Lower lobe of right lung (tissue), 2 donors: ENCODE measurements around the gene HYAL2. TPM values are rescaled to one million over a fixed set of nuclear protein-coding genes. Genes with fewer than 3 reads are reported as not detected.

Source experiments
- ATAC-seq, 2 donors: fragments of 200-7000 bp; cut with Tn5 transposase; one replicate each; pipeline ENCODE4 v1.9.1; 2020 to 2022; ENCODE audit warnings: mild to moderate bottlenecking in 2 of 2, moderate library complexity in 2 of 2
- DNase-seq: peaks from one replicate; pipeline ENCODE4 v3.0.0-alpha.2; 2020
- H3K27ac ChIP-seq: fragments of 200-600 bp; one replicate; pipeline ENCODE4 v1.8.0; 2022
- H3K27me3 ChIP-seq: fragments of 200-600 bp; one replicate; pipeline ENCODE4 v1.8.0; 2022; ENCODE audit warnings: low read depth
- H3K36me3 ChIP-seq: fragments of 200-600 bp; one replicate; pipeline ENCODE4 v1.8.0; 2022; ENCODE audit warnings: mild to moderate bottlenecking
- H3K4me1 ChIP-seq: fragments of 200-600 bp; one replicate; pipeline ENCODE4 v1.8.0; 2022
- H3K4me3 ChIP-seq: fragments of 200-600 bp; one replicate; pipeline ENCODE4 v1.8.0; 2022; ENCODE audit warnings: mild to moderate bottlenecking
- H3K9me3 ChIP-seq: fragments of 200-600 bp; one replicate; pipeline ENCODE4 v1.8.0; 2022
- intact Hi-C: fragments of 100-400 bp; cut with DNase I; formaldehyde crosslinking; loops from one replicate; pipeline ENCODE4 v1.11.0; 2022
- total RNA-seq: library from RNA; stranded (reverse); fragmentation: NEBNext Ultra II Directional; extraction: Animal tissue kit (Norgen Biotek cat#: 25700); gene quantifications from one replicate; pipeline ENCODE4 v1.2.1, GENCODE V29; 2021
- TF ChIP-seq, protein P1 (sequence below): fragments of 200-600 bp; IDR thresholded peaks from one replicate; pipeline ENCODE4 v1.8.0; 2022; ENCODE audit warnings: antibody characterized with exemption, mild to moderate bottlenecking
- donor health status: DM: no; HTN: yes; CAD: no; lungs with severe emphysema.

Gene HYAL2
- total RNA-seq, 1 donor from 2014 or later = 155 TPM

DNA sequence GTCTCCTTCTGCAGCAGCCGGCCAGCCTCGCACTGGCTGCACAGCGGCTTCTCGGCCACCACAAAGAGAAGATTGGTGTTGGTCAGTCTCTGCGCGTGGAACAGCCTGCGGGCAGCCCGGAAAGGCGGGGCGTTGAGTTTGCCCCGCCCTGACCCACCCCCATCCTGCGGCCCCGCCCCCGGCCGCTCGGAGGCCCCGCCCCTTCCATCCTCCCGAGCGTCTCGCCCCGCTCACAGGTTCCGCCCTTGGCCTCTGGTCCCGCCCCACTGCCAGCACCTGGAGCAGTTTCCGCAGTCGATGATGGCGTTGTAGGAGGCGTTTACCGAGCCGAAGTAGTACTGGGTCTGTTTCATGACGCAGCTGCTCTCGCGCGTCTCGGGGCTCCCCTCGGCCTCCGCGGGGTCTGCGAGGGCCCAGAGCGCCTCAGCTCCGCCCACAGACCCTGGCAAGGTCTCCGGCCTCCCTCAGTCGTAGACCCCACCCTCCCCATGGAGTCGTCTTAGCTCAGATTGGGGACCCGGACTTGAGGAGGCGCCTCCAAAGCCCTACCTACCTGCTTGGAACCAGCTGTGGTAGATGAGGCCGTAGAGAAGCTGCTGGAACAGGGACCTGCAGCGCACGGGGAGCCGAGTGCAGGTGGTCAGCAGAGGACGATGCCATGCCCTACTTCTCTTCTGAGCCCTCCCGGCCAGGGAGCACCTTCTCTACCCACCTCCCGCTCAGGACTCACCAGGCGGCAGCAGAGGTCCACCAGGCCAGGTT lies 42.7 kb upstream of the HYAL2 start:
- peaks cover 11% of the 10 kb centered on the region for H3K36me3 ChIP-seq
- intact Hi-C loops = no loop called here
- no peaks in the 10 kb centered on the region for H3K9me3 ChIP-seq
- ATAC-seq = peak; percentile 79 to 84
- peak overlapping the region; percentile 61 for H3K4me3 ChIP-seq
- H3K27ac ChIP-seq = peak overlapping the region; percentile 49
- H3K27me3 ChIP-seq = no peaks in the 10 kb centered on the region
- H3K4me1 ChIP-seq = peaks cover 12% of the 10 kb centered on the region
- TF ChIP-seq, protein P1, sequence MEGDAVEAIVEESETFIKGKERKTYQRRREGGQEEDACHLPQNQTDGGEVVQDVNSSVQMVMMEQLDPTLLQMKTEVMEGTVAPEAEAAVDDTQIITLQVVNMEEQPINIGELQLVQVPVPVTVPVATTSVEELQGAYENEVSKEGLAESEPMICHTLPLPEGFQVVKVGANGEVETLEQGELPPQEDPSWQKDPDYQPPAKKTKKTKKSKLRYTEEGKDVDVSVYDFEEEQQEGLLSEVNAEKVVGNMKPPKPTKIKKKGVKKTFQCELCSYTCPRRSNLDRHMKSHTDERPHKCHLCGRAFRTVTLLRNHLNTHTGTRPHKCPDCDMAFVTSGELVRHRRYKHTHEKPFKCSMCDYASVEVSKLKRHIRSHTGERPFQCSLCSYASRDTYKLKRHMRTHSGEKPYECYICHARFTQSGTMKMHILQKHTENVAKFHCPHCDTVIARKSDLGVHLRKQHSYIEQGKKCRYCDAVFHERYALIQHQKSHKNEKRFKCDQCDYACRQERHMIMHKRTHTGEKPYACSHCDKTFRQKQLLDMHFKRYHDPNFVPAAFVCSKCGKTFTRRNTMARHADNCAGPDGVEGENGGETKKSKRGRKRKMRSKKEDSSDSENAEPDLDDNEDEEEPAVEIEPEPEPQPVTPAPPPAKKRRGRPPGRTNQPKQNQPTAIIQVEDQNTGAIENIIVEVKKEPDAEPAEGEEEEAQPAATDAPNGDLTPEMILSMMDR = no peak
- DNase-seq = peak; percentile 89

DNA sequence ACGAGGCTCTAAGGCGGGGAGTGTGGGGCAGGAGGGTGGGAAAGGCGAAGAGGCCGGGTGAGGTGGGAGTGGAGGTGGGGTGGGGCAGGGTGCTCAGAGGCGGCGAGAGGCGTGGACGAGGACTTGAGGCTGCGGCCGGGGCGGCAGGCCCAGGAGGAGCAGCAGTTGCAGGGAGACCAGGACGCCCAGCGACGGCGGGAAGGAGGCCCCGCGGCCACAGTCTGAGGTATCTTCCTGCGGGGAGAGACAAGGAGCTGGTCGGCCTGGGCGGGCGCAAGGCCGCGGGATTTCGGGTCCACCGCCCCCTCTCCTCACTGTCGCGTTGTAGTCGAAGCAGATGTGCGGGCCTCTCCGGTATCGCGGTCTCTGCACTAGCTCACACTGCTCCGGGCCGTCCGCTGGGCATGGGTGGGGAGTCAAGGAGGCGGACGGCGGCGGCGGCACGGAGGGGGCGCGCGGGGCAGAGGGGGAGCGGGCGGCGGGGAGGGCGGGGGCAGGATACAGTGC lies 42.1 kb upstream of the HYAL2 start:
- Histone ChIP-seq H3K36me3 (peaks cover 11% of the 10 kb centered on the region), H3K27ac (peak overlapping the region; percentile 7), H3K4me3 (peak overlapping the region; percentile 61), H3K4me1 (peaks cover 18% of the 10 kb centered on the region), H3K27me3 (no peaks in the 10 kb centered on the region), H3K9me3 (no peaks in the 10 kb centered on the region)
- intact Hi-C loops = no loop called here
- TF ChIP-seq, protein P1 = no peak
- ATAC-seq (peak; percentile 5 to 7), DNase-seq (no peak)

DNA sequence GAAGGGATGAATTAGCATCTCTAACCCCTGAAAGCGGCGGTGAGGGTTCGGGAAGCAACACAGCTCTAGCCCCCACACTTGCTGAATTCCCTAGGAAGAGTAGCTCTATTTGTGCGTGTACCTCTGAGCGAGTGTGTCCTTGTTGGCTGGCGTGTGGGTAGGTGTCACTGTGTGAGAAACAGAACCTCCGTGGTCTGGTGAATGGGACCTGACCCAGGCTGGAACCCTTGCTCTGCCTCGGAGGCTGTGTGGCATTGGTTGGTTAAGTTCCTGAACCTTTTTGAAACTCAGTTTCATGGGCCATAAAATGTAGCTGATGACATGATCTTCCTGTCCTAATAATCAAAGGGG lies 37.2 kb upstream of the HYAL2 start:
- ATAC-seq = peak; percentile 3 to 5

DNA sequence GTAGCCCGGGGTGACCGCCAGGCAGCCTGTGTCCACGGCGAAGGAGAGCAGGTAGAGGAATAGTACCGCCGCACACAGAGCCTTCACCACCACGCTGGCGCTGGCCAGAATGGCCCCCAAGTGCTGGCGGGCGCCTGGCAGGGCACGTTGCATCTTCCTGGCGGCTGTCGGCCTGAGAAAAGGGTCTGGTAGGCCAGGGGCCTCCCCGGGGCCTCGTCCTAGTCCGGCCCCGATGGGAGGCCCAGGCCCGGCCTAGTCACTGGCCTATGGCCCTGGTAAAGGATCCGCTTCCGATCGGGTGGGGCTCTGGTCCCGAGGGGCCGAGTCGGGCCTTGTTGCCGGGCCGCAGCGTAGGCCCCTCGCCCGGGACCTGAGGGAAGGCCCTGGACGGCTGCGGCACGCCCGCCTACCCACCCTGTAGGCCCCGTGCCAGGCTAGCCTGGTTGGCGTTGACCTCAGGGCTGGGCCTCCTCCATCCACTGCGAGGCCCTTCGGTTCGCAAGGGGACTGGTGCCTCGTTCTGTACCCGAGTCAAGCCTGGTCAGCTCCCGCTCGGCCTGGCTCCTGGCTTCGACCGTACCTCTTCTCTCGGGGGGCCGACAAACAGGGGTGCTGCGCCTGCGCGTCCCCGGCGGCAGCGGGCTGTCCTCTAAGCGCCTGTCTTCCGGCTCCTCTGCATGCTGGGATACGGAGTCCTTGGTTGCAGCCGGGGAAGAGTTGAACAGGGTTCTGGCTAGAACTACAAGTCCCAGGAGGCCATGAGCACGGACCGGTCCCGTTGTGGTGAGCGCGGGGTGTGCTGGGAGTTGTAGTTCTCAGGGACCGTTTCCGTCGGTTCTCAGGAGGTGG lies 36.6 kb upstream of the HYAL2 start, which contains the start of gene TMEM115:
TMEM115 (minus strand) TSS at position 611 of the 849 bp plus-strand sequence; CDS start at position 153, 458 bp downstream.
- DNase-seq (peak; percentile 97), ATAC-seq (peak; percentile 97 to 98)
- H3K36me3 ChIP-seq = peaks cover 37% of the 10 kb centered on the region
- H3K4me1 ChIP-seq = peaks cover 45% of the 10 kb centered on the region
- no peaks in the 10 kb centered on the region for H3K9me3 ChIP-seq
- intact Hi-C loops = no loop called here
- peak within 1 kb of the TSS; percentile 89 for H3K4me3 ChIP-seq
- H3K27me3 ChIP-seq = no peaks in the 10 kb centered on the region
- TF ChIP-seq, protein P1 = no peak
- H3K27ac ChIP-seq = peak within 1 kb of the TSS; percentile 89

More for the DNA sequence above, 37.2 kb upstream of the HYAL2 start:
- H3K9me3 ChIP-seq = no peaks in the 10 kb centered on the region
- peak overlapping the region; percentile 89 for H3K4me3 ChIP-seq
- TF ChIP-seq, protein P1 = no peak
- intact Hi-C loops = no loop called here
- H3K27me3 ChIP-seq = no peaks in the 10 kb centered on the region
- peaks cover 51% of the 10 kb centered on the region for H3K4me1 ChIP-seq
- H3K36me3 ChIP-seq = peaks cover 31% of the 10 kb centered on the region
- peak overlapping the region; percentile 89 for H3K27ac ChIP-seq
- DNase-seq = no peak

DNA sequence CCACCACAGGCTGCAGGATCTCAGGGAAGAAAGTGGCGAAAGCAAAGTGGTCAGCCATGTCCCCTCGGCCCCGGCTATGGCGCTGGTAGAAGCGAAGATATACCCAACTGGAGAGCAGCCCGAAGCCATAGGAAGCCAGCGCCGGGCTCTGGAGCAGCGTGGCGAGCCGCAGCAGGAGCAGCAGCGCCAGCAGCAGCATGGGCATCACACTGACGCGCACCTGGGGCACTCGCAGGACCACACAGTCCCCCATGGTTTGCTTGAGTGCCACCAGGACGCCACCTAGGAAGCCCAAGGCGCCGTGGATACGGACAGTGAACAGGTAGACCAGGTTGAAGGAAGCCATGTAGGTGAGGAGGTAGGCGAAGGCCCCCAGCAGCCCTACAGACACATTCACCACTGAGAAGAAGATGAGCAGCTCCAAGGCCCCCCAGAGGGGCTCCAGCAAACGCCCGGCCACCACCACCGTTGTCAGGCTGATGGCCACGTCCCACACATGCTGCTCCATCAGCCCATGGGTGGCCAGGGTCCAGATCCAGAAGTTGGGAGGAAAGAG lies 35.9 kb upstream of the HYAL2 start:
- Histone ChIP-seq H3K36me3 (peaks cover 44% of the 10 kb centered on the region), H3K27me3 (no peaks in the 10 kb centered on the region), H3K4me1 (peaks cover 45% of the 10 kb centered on the region), H3K4me3 (peak overlapping the region; percentile 89), H3K9me3 (no peaks in the 10 kb centered on the region), H3K27ac (peak overlapping the region; percentile 89)
- no peak for DNase-seq
- intact Hi-C loops = no loop called here
- ATAC-seq = no peak
- TF ChIP-seq, protein P1 = no peak
